Measurements from ENCODE around the gene PSMB3. TPM values are rescaled to one million over a fixed set of nuclear protein-coding genes. Genes with fewer than 3 reads are reported as not detected.

Gene PSMB3
- polyA plus RNA-seq, 1 donor (not counting 4 experiments of a cell fraction or from before 2014, with no cell fraction given): 294 TPM

DNA sequence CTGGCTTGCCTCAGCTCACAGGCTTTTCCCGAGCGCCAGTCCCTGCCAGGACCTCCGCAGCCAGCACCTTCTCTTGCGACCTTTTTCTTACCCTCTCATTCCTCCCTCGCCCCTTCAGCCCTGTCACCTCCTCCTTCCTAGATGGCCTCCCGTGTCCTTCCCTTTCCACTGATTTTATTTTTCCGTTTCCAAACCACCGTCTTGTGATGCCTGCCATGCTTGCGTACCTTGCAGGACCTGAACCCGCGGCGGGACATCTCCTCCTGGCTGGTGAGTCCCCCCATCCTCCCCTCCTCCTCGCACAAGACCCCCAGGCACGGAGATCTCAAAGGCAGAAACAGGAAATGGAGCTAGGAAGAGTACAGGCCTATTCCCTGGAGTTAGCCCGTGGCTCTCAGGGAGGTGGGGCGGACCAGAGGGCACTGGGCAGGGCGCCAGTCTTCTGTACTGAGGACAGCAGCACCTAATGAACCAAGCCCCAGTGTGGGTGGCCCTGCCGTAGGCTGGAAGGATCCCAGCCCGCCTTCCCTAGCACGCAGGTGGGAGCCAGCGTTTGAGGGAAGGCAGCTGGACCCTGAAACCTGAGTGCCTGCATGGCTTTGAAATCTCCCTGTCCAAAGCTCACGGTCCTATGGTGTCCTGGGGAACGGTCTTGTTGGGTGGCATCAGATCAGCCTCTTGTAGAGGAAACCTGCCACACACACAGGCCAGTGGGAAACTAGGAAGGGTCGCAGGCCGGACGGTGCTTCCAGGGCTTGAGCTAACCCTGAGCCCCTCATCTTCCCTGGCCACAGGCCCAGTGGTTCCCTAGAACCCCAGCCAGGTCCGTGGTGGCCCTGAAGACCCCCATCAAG lies 21.8 kb upstream of the PSMB3 start:
- Histone ChIP-seq H3K9me3 (ENCODE audit: control insufficient read depth, low read depth, low read length) (no peaks in the 10 kb centered on the region), H3K27me3 (ENCODE audit: control insufficient read depth, extremely low read depth, insufficient read depth, low read length) (no peaks in the 10 kb centered on the region), H3K4me1 (ENCODE audit: control insufficient read depth, extremely low read depth, insufficient read depth, low read length) (peaks cover 14% of the 10 kb centered on the region), H3K9ac (ENCODE audit: control insufficient read depth, extremely low read depth, insufficient read depth, low read length) (peak overlapping the region; percentile 86), H4K20me1 (ENCODE audit: control insufficient read depth, extremely low read depth, insufficient read depth, low read length) (no peaks in the 10 kb centered on the region), H3K9me1 (ENCODE audit: control insufficient read depth, extremely low read depth, insufficient read depth, low read length) (no peaks in the 10 kb centered on the region), H3K36me3 (ENCODE audit: control insufficient read depth in 2 of 2, extremely low read depth in 1 of 2, insufficient read depth in 2 of 2, low read length in 2 of 2) (peaks cover 14 to 23% of the 10 kb centered on the region in 2 experiments), H3K79me2 (ENCODE audit: control insufficient read depth, insufficient read depth, low read length) (peaks cover 13% of the 10 kb centered on the region), H3K4me3 (ENCODE audit: control insufficient read depth in 2 of 3, extremely low read depth in 1 of 3, insufficient read depth in 2 of 3, low read depth in 1 of 3, low read length in 3 of 3) (peak overlapping the region; percentile 83 to 99 (median 95)), H3K27ac (ENCODE audit: control insufficient read depth, insufficient read depth, low read length) (peak overlapping the region; percentile 61), H2AFZ (ENCODE audit: control insufficient read depth, low read length) (peak overlapping the region; percentile 84), H3K4me2 (ENCODE audit: control insufficient read depth, extremely low read depth, insufficient read depth, low read depth, low read length) (peak overlapping the region; percentile 88)
- no peak for DNase-seq (ENCODE audit: low read depth, low spot score)
- FAIRE-seq: no peak
- no peak for TF ChIP-seq EZH2 (IDR thresholded peaks at IDR 0.05; ENCODE audit: low read length)
- TF ChIP-seq, protein P1, sequence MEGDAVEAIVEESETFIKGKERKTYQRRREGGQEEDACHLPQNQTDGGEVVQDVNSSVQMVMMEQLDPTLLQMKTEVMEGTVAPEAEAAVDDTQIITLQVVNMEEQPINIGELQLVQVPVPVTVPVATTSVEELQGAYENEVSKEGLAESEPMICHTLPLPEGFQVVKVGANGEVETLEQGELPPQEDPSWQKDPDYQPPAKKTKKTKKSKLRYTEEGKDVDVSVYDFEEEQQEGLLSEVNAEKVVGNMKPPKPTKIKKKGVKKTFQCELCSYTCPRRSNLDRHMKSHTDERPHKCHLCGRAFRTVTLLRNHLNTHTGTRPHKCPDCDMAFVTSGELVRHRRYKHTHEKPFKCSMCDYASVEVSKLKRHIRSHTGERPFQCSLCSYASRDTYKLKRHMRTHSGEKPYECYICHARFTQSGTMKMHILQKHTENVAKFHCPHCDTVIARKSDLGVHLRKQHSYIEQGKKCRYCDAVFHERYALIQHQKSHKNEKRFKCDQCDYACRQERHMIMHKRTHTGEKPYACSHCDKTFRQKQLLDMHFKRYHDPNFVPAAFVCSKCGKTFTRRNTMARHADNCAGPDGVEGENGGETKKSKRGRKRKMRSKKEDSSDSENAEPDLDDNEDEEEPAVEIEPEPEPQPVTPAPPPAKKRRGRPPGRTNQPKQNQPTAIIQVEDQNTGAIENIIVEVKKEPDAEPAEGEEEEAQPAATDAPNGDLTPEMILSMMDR (optimal IDR thresholded peaks at IDR 0.05 in 1 of 3, IDR thresholded peaks at IDR 0.05 in 1 of 3, conservative IDR thresholded peaks at IDR 0.05 in 1 of 3; ENCODE audit: extremely low read depth in 1 of 3, insufficient read depth in 2 of 3, low read length in 3 of 3): no peak
- dilution Hi-C loops (cut with MboI; ENCODE audit: extremely low pct_ligation_motif_present, low sequenced_read_pairs): no loop called here

DNA sequence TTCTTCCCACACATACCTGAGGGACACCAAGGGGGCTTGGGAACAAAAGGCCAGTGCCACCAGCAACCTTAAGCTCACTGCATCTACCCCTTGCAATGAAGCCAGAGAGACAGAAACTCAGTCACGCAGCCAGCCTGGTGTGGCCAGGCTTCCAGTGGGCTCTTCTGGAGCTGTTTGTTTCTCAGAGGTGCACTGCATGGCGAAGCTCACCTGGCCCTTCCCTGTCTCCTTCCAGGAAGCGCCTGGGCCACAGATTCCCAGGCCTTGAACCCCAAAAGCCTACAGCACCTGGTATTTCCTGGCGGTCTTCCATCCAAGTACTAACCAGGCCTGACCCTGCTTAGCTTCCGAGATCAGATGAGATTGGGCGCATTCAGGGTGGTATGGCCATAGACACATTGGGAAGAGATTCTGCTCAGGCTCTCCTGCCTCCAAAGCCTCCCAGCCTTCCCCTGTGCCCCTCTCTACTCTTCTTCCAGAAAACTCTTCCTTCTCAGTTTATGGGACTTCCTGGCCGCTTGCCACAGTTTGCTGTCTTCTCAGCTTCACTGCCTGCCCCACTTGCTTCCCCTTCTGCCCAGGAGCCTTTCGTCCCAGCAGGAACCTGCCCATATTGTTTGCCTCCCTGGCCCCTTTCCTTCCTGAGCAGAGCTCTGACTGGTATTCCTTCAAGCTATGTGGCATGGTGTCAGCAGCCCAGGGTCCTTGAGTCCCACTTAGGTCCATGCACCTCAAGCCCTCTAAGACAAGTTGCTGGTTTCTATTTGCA lies 20.8 kb upstream of the PSMB3 start:
- peaks cover 15 to 23% of the 10 kb centered on the region in 2 experiments for H3K36me3 ChIP-seq (ENCODE audit: control insufficient read depth in 2 of 2, extremely low read depth in 1 of 2, insufficient read depth in 2 of 2, low read length in 2 of 2)
- H3K9me1 ChIP-seq (ENCODE audit: control insufficient read depth, extremely low read depth, insufficient read depth, low read length): no peaks in the 10 kb centered on the region
- FAIRE-seq: no peak
- H3K4me1 ChIP-seq (ENCODE audit: control insufficient read depth, extremely low read depth, insufficient read depth, low read length): peaks cover 14% of the 10 kb centered on the region
- H3K4me2 ChIP-seq (ENCODE audit: control insufficient read depth, extremely low read depth, insufficient read depth, low read depth, low read length): peak overlapping the region; percentile 88
- no peak for DNase-seq (ENCODE audit: low read depth, low spot score)
- TF ChIP-seq, protein P1 (optimal IDR thresholded peaks at IDR 0.05 in 1 of 3, IDR thresholded peaks at IDR 0.05 in 1 of 3, conservative IDR thresholded peaks at IDR 0.05 in 1 of 3; ENCODE audit: extremely low read depth in 1 of 3, insufficient read depth in 2 of 3, low read length in 3 of 3): no peak
- TF ChIP-seq EZH2 (IDR thresholded peaks at IDR 0.05; ENCODE audit: low read length): no peak
- dilution Hi-C loops (cut with MboI; ENCODE audit: extremely low pct_ligation_motif_present, low sequenced_read_pairs): no loop called here
- H4K20me1 ChIP-seq (ENCODE audit: control insufficient read depth, extremely low read depth, insufficient read depth, low read length): no peaks in the 10 kb centered on the region
- H3K9ac ChIP-seq (ENCODE audit: control insufficient read depth, extremely low read depth, insufficient read depth, low read length): peak overlapping the region; percentile 86
- no peak overlapping the region for H2AFZ ChIP-seq (ENCODE audit: control insufficient read depth, low read length)
- H3K27ac ChIP-seq (ENCODE audit: control insufficient read depth, insufficient read depth, low read length): no peak overlapping the region
- H3K9me3 ChIP-seq (ENCODE audit: control insufficient read depth, low read depth, low read length): no peaks in the 10 kb centered on the region
- H3K27me3 ChIP-seq (ENCODE audit: control insufficient read depth, extremely low read depth, insufficient read depth, low read length): no peaks in the 10 kb centered on the region
- peaks cover 13% of the 10 kb centered on the region for H3K79me2 ChIP-seq (ENCODE audit: control insufficient read depth, insufficient read depth, low read length)
- peak overlapping the region in 2 of 3 experiments; percentile 95 to 99 for H3K4me3 ChIP-seq (ENCODE audit: control insufficient read depth in 2 of 3, extremely low read depth in 1 of 3, insufficient read depth in 2 of 3, low read depth in 1 of 3, low read length in 3 of 3)

Data from keratinocyte (primary cell).